ENCODE data around the gene MTA1. TPM values are rescaled to one million over a fixed set of nuclear protein-coding genes. Genes with fewer than 3 reads are reported as not detected.

MTA1 gene
- total and polyA plus RNA-seq, 2 experiments from 2014 or later = 110 to 208 TPM

GRCh38 chr14:105486974-105487448 lies 67.4 kb downstream of the MTA1 start:
- Histone ChIP-seq H3K27ac (peak overlapping the region; percentile 92), H3K4me3 (peak overlapping the region; percentile 26), H3K27me3 (no peaks in the 10 kb centered on the region), H3K36me3 (no peaks in the 10 kb centered on the region), H3K4me1 (ENCODE audit: low read depth) (peaks cover 52% of the 10 kb centered on the region), H3K9me3 (ENCODE audit: low read depth) (no peaks in the 10 kb centered on the region)
- no peak for TF ChIP-seq CTCF (IDR thresholded peaks at IDR 0.05; ENCODE audit: low read depth, low read length)
- DNase-seq (ENCODE audit: low read depth in 1 of 2, low spot score in 1 of 2) = no peak

GRCh38 chr14:105487449-105487985 lies 67.9 kb downstream of the MTA1 start:
- peak overlapping the region; percentile 26 for H3K4me3 ChIP-seq
- peaks cover 47% of the 10 kb centered on the region for H3K4me1 ChIP-seq (ENCODE audit: low read depth)
- H3K9me3 ChIP-seq (ENCODE audit: low read depth) = no peaks in the 10 kb centered on the region
- H3K27me3 ChIP-seq = no peaks in the 10 kb centered on the region
- peak overlapping the region; percentile 92 for H3K27ac ChIP-seq
- DNase-seq (ENCODE audit: low read depth in 1 of 2, low spot score in 1 of 2) = no peak
- TF ChIP-seq CTCF (IDR thresholded peaks at IDR 0.05; ENCODE audit: low read depth, low read length) = no peak
- no peaks in the 10 kb centered on the region for H3K36me3 ChIP-seq

GRCh38 chr14:105487986-105488777 lies 68.6 kb downstream of the MTA1 start:
- Histone ChIP-seq H3K4me1 (ENCODE audit: low read depth) (peaks cover 40% of the 10 kb centered on the region), H3K27ac (peak overlapping the region; percentile 92)

GRCh38 chr14:105488781-105489541 lies 69.3 kb downstream of the MTA1 start:
- no peaks in the 10 kb centered on the region for H3K27me3 ChIP-seq
- H3K4me3 ChIP-seq = no peak overlapping the region
- no peak for TF ChIP-seq CTCF (IDR thresholded peaks at IDR 0.05; ENCODE audit: low read depth, low read length)
- no peak for DNase-seq (ENCODE audit: low read depth in 1 of 2, low spot score in 1 of 2)
- H3K4me1 ChIP-seq (ENCODE audit: low read depth) = peaks cover 32% of the 10 kb centered on the region
- H3K36me3 ChIP-seq = no peaks in the 10 kb centered on the region
- H3K9me3 ChIP-seq (ENCODE audit: low read depth) = no peaks in the 10 kb centered on the region
- peak overlapping the region; percentile 92 for H3K27ac ChIP-seq

More at GRCh38 chr14:105487986-105488777, 68.6 kb downstream of the MTA1 start:
- H3K36me3 ChIP-seq = no peaks in the 10 kb centered on the region
- no peak for DNase-seq (ENCODE audit: low read depth in 1 of 2, low spot score in 1 of 2)
- no peaks in the 10 kb centered on the region for H3K27me3 ChIP-seq
- H3K9me3 ChIP-seq (ENCODE audit: low read depth) = no peaks in the 10 kb centered on the region
- no peak for TF ChIP-seq CTCF (IDR thresholded peaks at IDR 0.05; ENCODE audit: low read depth, low read length)
- H3K4me3 ChIP-seq = no peak overlapping the region

GRCh38 chr14:105489542-105490266 lies 70.1 kb downstream of the MTA1 start:
- TF ChIP-seq CTCF (IDR thresholded peaks at IDR 0.05; ENCODE audit: low read depth, low read length) = peak; percentile 69
- peak overlapping the region; percentile 45 for H3K4me3 ChIP-seq
- peak; percentile 84 to 90 for DNase-seq (ENCODE audit: low read depth in 1 of 2, low spot score in 1 of 2)
- H3K36me3 ChIP-seq = no peaks in the 10 kb centered on the region
- H3K27me3 ChIP-seq = no peaks in the 10 kb centered on the region
- H3K27ac ChIP-seq = peak overlapping the region; percentile 92
- H3K9me3 ChIP-seq (ENCODE audit: low read depth) = no peaks in the 10 kb centered on the region
- peaks cover 29% of the 10 kb centered on the region for H3K4me1 ChIP-seq (ENCODE audit: low read depth)

Measured in cardiac muscle cell (in vitro differentiated cells and primary cell).